Stimulated activated CD4-positive, alpha-beta T cell treated with anti-CD3 and anti-CD28 coated beads, Interleukin-4, amount 100 ng/mL, for 4 hours (primary cell): ENCODE measurements around the gene TRAPPC5.
"Not testable (repeated sequence)": the region's sequence is repeated elsewhere in the genome, so short reads cannot be mapped to it uniquely, and the experiment has no call there.

Experiments
- DNase-seq, 2 experiments: peaks; one replicate each; pipeline ENCODE4 v3.0.0-alpha.2; 2020

TRAPPC5 gene

DNA sequence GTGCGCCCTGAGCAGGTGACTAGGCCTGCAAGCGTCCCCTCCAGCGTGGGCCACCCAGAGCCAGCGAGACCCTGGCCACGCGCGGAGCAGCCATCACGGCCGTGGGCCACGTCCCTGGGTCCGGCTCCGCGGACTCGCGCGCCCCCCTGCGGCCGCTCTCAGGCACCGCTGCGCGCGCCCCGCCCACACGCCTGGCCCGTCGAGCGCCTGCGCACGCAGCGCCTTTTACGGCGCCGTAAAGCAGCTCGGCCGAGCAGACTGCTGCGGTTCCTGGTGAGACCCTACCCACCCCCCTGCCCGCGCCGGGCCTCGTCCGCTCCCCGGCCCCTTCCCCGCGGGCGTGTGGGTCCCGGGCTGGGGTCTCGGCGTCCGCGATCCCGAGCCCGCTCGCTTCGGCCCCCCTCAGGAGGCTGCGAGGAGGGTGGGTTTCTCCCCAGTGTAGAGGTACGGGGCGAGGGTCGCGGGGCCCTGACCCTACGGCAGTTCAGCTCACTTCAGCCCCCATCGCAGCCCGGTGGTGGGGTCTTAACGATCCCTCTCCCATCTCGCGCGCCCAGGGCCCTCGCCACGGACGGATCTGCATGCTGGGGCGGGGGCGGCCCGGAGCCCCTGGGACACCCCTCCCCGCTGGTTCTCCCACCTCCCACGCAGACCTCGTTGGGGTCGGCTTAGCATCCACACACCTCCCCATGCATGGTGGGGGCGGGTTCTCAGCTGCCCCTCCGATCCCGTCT lies at the start of gene TRAPPC5:
TSS of gene TRAPPC5 (plus strand) at position 228 of the 734 bp plus-strand sequence. CDS start 1,421 bp downstream, outside the sequence.
- DNase-seq = peak; percentile 84 to 89

DNA sequence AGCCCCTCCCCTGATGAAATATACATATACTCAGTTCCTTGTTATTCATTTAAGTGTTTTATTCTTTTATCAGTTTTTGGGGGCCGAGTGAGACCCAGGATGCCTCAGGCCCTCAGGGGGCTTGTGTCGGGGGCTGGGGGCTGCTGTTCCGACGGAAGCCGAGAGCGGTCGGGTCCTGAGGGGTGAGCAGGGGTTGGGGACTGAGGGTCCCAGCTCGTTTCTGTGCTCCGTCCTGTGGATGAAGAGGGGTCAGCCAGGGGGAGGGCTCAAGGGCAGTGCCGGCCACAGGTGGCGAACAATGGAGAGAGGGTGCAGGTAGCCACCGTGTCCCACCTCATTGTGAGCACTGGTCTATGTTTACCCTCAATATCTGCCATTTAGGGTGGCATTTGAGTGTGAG lies 49.1 kb upstream of the TRAPPC5 start:
- DNase-seq = no peak

GRCh38 chr19:7632340-7633203 lies 48.1 kb upstream of the TRAPPC5 start:
- no peak for DNase-seq

GRCh38 chr19:7633698-7634097 lies 46.9 kb upstream of the TRAPPC5 start, which contains the start of gene PCP2:
Gene PCP2 (minus strand): TSS chr19:7633719. CDS start chr19:7633457, 262 bp downstream.
- no peak for DNase-seq

- DNase-seq = no peak
These were observed 45.0 kb upstream of the TRAPPC5 start for GRCh38 chr19:7635670-7636069.

- no peak for DNase-seq
These were observed 44.3 kb upstream of the TRAPPC5 start for GRCh38 chr19:7636317-7636690.

- DNase-seq = peak; percentile 88 to 95
These were observed 43.8 kb upstream of the TRAPPC5 start, which contains the start of gene STXBP2 for GRCh38 chr19:7636691-7637373. Gene STXBP2 (plus strand): TSS chr19:7637110. CDS start chr19:7637150, 40 bp downstream.

DNA sequence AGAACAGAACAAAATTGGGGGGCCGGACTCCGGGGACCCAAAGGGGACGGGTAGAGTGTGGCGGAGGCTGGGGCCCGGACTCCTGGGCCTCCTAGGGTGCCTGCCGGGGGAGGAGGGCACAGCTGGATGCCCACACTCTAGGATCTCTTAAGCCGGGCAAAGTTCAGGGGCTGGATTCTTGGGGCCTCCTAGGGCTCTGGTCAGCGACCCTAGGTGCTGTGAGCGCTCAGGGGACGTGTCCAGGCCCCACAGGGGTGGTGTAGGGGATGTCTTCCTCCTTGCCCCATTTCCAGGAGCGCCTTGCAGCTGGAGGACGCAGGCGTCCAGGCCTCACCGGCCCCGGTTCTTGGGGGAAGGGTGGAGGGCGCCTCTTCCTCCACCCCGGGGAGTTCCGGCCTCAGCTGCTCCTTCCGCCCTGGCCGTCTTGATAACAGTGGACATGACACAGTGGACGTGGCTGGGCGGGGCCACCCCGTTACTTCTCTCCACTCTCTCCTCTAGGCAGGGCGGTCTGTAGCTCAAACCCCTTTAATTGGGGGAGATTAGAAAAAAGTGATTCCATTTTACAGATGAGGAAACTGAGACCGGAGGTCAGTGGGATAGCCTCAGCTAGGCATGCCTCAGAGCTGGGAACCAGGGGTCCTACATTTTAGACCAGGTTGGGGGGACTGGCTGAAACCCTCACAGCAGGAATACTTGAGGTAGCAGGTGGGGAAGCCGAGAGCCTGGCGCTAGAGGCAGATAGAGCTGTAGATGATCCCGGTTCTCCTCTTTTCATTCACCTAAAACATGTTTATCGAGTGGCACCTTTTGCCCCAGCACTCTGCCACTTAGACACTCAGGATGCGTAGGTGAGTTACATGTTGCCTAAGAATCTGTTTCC lies 43.0 kb upstream of the TRAPPC5 start:
- DNase-seq = no peak

- DNase-seq = no peak
These were observed 41.7 kb upstream of the TRAPPC5 start for GRCh38 chr19:7638802-7639465.

DNA sequence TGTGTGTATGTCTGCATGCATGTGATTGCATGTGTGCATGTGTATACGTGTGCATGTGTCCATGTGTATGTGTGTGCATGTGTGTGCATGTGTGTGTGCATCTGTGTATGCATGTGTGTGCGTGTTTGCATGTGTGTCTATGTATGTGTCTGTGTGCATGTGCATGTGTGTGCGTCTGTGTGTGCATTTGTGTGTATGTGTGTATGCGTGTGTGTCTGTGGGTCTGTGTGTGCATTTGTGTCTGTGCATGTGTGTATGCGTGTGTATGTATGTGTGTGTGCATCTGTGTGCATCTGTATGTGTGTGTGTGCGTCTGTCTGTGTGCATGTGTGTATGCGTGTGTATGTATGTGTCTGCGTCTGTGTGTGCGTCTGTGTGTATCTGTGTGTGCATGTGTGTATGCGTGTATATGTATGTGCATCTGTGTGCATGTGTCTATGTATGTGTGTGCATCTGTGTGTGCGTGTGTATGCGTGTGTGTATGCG lies 40.7 kb upstream of the TRAPPC5 start:
- DNase-seq = no peak

DNA sequence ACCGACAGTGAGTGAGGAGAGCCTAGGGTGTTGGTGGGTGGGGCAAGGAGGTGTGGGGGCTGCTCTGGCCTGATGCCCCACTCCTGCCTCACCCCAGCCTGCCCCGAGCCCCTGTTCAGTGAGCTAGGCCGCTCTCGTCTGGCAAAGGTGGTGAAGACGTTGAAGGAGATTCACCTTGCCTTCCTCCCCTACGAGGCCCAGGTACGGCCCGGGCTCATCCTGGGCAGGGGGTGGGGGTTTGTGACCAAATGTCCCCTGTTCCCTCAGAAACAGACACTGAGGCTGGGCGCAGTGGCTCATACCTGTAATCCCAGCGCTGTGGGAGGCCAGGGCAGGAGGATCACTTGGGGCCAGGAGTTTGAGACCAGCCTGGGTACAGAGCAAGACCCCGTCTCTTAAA lies 39.8 kb upstream of the TRAPPC5 start:
- DNase-seq = no peak

GRCh38 chr19:7641290-7642276 lies 39.0 kb upstream of the TRAPPC5 start:
- DNase-seq = no peak

GRCh38 chr19:7642295-7643030 lies 38.2 kb upstream of the TRAPPC5 start:
- DNase-seq = no peak

GRCh38 chr19:7643031-7643415 lies 37.6 kb upstream of the TRAPPC5 start:
- DNase-seq = no peak

- DNase-seq = not testable (repeated sequence)
These were observed 36.7 kb upstream of the TRAPPC5 start for GRCh38 chr19:7643629-7644549.

GRCh38 chr19:7644550-7644877 lies 36.1 kb upstream of the TRAPPC5 start:
- DNase-seq = no peak

DNA sequence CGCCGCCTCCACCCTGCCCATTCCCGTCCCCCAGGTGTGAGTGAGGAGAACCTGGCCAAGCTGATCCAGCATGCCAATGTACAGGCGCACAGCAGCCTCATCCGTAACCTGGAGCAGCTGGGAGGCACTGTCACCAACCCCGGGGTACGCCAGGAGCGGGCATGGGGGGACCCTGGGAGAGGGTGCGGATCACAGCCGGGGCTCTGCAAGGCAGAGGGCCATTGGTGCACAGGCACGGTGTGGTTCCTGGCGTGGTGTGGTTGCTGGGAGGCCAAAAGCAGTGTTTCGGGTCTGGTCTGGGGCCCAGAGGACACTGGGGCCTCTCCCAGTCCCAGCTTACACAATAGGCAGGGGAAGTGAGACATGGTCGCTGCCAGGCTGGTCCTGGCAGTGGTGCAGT lies 35.5 kb upstream of the TRAPPC5 start:
- no peak for DNase-seq

DNA sequence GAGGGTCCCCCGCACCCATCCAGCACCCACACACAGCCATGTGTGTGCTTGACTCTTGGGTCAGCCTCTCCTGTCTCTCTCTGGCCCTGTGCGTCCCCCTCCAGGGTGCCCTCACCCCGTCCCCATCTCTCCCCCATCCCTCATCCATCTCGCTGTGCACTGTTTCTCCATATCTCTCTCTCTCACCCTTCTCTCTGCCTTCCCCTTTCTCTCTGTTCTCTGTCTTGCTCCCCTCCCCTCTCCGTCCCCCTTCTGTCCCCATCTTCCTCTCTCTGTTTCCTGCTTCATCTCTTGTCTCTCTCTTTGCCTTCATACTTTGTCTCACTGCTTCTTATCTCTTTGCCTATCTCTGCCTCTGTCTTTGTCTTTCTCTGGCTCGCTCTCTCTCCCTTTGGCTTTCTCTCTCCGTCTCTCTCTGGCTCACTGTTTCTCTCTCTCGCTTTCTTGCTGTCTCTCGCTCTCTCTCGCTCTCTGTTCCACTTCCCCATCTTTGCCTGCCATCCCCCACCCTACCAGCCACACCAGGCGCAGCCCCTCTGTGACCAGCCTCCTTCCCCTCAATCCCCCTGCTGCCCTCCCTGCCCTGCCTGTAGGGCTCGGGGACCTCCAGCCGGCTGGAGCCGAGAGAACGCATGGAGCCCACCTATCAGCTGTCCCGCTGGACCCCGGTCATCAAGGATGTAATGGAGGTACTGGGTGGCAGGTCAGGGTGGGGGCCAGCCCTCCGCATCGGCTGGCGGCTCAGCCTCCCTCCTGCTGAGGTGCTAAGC lies 34.8 kb upstream of the TRAPPC5 start:
- no peak for DNase-seq
